ENCODE data around the gene NNT. TPM values are rescaled to one million over a fixed set of nuclear protein-coding genes. Genes with fewer than 3 reads are reported as not detected.

NNT gene
- total and polyA plus RNA-seq, 2 of the 8 experiments (the other 6 are each of a cell fraction or from before 2014, with no cell fraction given), result 11.0 to 22.2 TPM

DNA sequence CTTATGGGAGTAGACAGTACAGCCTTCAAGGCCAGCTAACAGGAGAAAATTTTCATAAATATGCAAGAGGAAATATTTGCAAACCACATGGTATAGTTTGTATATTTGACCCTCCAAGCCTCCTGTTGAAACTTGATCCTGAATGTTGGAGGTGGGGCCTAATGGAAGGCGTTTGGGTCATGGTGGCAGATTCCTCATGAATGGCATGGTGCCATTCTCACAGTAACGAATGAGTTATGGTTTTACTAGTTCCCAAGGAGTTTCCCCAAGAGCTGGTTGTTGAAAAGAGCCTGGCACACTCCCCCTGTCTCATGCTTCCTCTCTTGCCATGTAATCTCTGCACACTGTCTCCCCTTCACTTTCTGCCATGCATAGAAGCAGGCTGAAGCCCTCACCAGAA lies 42.9 kb upstream of the NNT start (continued):
- TF ChIP-seq EGR1 (IDR thresholded peaks at IDR 0.05; ENCODE audit: borderline replicate concordance, low read depth, low read length) (no peak), BCL11A (IDR thresholded peaks at IDR 0.05; ENCODE audit: low read depth in 2 of 2, low read length in 2 of 2) (no peak), POU5F1 (IDR thresholded peaks at IDR 0.05; ENCODE audit: low read depth, low read length) (no peak), GTF2F1 (IDR thresholded peaks at IDR 0.05; ENCODE audit: borderline replicate concordance, low read depth, low read length) (no peak), TBP (IDR thresholded peaks at IDR 0.05; ENCODE audit: low read depth, low read length) (no peak), SAP30 (IDR thresholded peaks at IDR 0.05; ENCODE audit: insufficient read depth, insufficient replicate concordance, low read length) (no peak), CTBP2 (IDR thresholded peaks at IDR 0.05; ENCODE audit: borderline replicate concordance, insufficient read depth, insufficient read length, low read length) (no peak)
